HG03460 (cell line): ENCODE data around the gene BMP15.

ENCODE experiments used
- ATAC-seq: cut with Tn5 transposase; IDR thresholded peaks from one replicate; pipeline ENCODE4 v1.9.1; 2021; ENCODE audit not compliant: unreplicated experiment

Gene BMP15

DNA sequence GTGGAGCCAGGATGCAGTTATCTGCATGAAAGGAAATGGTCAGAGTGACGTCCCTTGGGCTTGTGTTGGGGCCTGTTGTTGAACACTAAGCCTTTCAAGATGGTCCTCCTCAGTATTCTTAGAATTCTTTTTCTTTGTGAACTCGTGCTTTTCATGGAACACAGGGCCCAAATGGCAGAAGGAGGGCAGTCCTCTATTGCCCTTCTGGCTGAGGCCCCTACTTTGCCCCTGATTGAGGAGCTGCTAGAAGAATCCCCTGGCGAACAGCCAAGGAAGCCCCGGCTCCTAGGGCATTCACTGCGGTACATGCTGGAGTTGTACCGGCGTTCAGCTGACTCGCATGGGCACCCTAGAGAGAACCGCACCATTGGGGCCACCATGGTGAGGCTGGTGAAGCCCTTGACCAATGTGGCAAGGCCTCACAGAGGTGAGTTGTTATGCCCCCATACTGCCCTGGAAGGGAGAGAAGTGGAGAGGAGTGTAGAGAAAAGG lies at the start of gene BMP15:
Gene BMP15 (plus strand): TSS at position 51 of the 492 bp plus-strand sequence. CDS start 49 bp downstream, at position 100.
- ATAC-seq, result no peak

- no peak for ATAC-seq
Measured at GRCh38 chrX:50863471-50863870, 47.1 kb upstream of the BMP15 start.

- no peak for ATAC-seq
Measured at GRCh38 chrX:50865311-50865710, 45.2 kb upstream of the BMP15 start.

- ATAC-seq, result no peak
Measured at GRCh38 chrX:50871922-50872453, 38.5 kb upstream of the BMP15 start.

DNA sequence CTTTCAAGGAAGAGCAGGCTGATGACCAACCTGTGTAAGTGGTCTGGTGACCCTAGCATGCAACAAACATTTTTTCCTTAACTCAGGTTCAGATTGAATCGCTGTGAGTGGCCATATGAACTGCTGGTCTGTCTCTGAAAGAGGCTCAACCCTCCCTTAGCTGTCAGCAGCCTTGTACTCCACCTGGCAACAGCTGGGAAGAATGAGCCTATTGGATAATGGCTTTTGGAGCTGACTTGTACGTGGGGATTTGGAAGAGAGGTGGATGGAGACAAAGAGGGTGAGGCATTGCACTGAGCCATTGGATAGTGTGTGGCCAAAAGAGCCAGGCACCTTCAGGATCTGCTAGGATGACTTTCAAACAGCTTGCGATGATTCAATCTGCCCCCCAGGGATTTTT lies 35.7 kb upstream of the BMP15 start:
- ATAC-seq, result no peak

GRCh38 chrX:50876551-50876950 lies 34.0 kb upstream of the BMP15 start:
- ATAC-seq, result no peak

- ATAC-seq, result no peak
Measured at GRCh38 chrX:50877310-50877709, 33.2 kb upstream of the BMP15 start.

- ATAC-seq, result no peak
Measured at GRCh38 chrX:50881028-50881427, 29.5 kb upstream of the BMP15 start.

GRCh38 chrX:50888884-50889283 lies 21.7 kb upstream of the BMP15 start:
- no peak for ATAC-seq

- no peak for ATAC-seq
Measured at GRCh38 chrX:50889582-50889981, 21.0 kb upstream of the BMP15 start.

- ATAC-seq, result no peak
Measured at GRCh38 chrX:50893047-50893446, 17.5 kb upstream of the BMP15 start.

- no peak for ATAC-seq
Measured at GRCh38 chrX:50893466-50893865, 17.1 kb upstream of the BMP15 start.

DNA sequence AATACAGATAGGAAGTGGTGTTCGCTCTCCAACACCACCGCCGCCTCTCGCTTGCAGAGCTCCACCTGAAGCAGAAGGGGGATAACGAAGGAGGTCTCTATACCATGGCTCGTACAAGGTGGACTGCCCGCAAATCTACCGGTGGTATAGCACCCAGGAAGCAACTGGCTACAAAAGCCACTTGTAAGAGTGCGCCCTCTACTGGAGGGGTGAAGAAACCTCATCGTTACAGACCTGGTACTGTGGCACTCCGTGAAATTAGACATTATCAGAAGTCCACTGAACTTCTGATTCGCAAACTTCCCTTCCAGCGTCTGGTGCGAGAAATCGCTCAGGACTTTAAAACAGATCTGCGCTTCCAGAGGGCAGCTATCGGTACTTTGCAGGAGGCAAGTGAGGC lies 5.2 kb upstream of the BMP15 start:
- no peak for ATAC-seq

DNA sequence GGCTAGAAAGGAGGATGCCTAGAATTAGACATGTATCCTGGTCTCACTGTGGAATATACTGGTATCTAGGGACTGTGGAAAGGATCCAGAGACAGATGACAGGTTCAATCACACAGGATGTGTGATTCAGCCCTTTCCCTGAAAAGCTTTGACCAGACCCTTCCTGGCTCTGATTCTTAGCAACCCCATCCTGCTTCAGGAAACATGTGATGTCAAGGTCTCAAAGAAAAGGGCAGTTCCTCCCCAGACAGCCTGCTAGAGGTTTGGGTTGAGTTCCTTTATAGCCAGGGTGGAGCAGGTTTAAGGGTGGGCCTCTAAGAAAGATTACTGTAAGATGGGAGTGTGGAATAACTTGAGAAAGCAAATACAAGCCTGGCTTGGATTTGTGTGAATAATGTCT lies 3.0 kb downstream of the BMP15 start:
- ATAC-seq, result no peak

DNA sequence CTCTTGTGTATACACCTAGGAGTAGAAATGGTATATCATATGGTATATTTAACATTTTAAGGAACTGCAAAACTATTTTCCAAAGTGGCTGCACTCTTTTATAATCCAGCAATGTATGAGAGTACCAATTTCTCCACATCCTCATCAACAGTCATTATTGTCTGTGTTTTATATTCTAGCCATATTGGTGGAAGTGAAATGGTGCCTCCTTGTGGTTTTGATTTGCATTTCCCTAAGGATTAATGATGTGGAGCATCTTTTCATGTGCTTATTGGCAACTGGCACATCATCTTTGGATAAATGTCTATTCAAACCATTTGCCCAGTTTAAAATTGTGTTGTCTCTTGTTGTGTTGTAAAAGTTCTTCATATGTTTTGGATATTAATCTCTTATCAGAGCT lies 9.6 kb downstream of the BMP15 start:
- no peak for ATAC-seq

DNA sequence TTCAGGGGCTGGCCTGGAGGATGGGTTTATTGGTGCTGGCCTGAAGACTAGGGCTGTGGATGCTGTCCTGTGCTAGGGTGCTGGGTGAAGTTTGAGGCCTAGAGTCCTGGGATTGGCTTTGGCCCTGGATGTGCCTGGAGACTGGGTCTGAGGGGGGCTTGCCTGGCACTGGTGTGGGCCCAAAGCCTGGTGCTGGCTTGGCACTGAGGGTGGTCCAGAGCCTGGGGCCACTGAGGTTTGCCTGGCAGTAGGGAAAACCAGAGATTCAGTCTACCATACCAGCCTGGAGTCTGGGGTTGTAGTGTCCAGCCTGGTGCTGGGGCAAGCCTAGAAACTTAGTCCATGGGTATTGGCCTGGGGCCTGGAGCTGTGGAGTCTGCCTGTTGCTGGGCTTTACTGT lies 16.6 kb downstream of the BMP15 start:
- no peak for ATAC-seq

- ATAC-seq, result no peak
Measured at GRCh38 chrX:50941638-50942037, 31.1 kb downstream of the BMP15 start.

- ATAC-seq, result no peak
Measured at GRCh38 chrX:50942471-50942870, 31.9 kb downstream of the BMP15 start.

DNA sequence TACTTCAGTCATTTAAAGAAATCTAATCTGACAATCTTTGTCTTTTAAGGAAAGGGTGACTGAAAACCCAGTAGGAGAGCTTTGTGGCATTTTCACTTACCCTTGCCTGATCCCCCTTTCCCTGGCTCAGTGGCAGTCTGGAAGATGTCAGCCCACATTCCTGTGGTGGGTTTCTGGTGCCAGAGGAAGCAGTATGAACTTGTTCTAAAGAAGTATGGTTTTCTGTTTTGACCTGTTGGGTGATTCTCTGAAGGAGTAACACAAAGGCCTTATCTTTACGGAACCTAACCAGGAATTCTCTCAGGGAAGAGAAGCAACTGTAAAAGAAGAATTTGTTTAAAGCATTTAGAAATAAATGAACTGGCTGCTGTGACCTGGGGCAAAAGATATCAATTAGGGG lies 41.9 kb downstream of the BMP15 start:
- ATAC-seq, result no peak

GRCh38 chrX:50953832-50954231 lies 43.3 kb downstream of the BMP15 start:
- no peak for ATAC-seq

DNA sequence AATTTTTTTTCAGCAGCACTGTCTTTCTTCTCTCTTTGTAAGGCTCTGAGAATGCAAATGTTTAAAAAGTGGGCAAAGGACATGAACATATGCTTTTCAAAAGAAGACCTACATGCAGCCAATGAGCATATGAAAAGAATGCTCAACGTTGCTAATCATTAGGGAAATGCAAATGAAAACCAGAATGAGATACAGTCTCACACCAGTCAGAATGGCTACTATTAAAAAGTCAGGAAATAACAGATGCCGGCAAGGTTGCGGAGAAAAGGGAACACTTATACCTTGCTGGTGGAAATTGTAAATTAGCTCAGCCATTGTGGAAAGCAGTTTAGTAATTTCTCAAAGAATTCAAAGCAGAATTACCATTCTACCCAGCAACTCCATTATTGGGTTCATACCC lies 51.6 kb downstream of the BMP15 start:
- ATAC-seq, result no peak

DNA sequence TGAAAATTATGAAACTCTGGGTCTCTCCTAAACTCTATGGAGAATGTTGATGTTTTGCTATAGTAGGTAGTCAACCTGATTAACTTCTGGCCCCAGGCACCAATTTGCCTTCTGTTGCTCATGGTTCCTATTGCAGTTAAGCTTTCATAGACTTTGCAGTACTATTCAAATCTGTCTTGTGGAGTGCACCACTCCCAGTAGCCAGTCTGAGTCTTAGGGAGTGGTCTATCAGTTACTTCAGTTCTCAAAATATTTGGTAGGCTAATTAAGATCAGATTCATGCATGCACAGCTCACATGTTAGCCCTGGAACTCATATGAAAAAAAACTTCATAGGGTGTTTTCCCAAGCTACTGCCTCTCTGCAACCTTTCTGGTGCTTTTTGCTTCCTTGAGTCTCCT lies 53.3 kb downstream of the BMP15 start:
- ATAC-seq, result no peak
